ENCODE results near the gene CR1. TPM values are rescaled to one million over a fixed set of nuclear protein-coding genes. Genes with fewer than 3 reads are reported as not detected.

Gene CR1
- total and polyA plus RNA-seq, 9 of the 15 experiments (the other 6 are each of a cell fraction or from before 2014, with no cell fraction given): 0.07 to 0.47 (median 0.18) TPM

DNA sequence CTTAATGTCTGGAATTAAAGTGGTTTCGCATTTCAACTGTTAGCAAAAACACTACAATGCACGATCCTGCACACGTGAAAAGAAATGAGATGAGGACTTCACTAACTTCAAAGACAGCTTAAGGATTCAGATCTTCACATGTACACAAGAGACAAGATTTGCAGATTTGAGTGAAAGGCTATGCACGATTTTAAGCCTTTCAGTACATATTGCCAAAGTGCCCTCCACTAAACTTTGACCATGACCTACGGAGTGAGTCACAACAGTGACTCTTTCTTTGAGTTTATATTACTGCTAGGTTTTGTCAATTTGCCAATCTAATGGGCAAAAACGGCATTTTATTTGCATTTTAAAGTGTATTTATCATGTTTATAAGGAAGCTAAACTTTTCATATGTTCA is 107.8 kb downstream of the CR1 start:
- TF ChIP-seq FOSL1 (tag; conservative IDR thresholded peaks at IDR 0.05) (peak; percentile 68), JUND (IDR thresholded peaks at IDR 0.05; ENCODE audit: borderline replicate concordance, low read depth, low read length) (0 out of 2 replicates have a peak, but pooled peaks have one; percentile 10), JUND (tag; IDR thresholded peaks at IDR 0.05; ENCODE audit: borderline replicate concordance, low read depth, low read length) (no peak), ZNF41 (CRISPR knock-in tag; conservative IDR thresholded peaks at IDR 0.05) (no peak), FOXA3 (CRISPR knock-in tag; conservative IDR thresholded peaks at IDR 0.05 in 1 of 2, IDR thresholded peaks at IDR 0.05 in 1 of 2) (0 out of 4 replicates have a peak, but pooled peaks of 1 of the 2 experiments have one; percentile 19)

More for the DNA sequence above, 107.8 kb downstream of the CR1 start:
- BruUV-seq (replicated peaks): no TSS peak
- CTCF ChIA-PET (ENCODE audit: low intra/inter-chr PET ratio): no interaction called here
- FAIRE-seq (no peak), ATAC-seq (no peak), DNase-seq (ENCODE audit: extremely low read depth in 1 of 4, low spot score in 3 of 4) (peak in 1 of 4 experiments; percentile 21)
- H2AFZ ChIP-seq (ENCODE audit: low read depth, low read length): peak overlapping the region; percentile 75
- H4K20me1 ChIP-seq (replicated peaks; ENCODE audit: control insufficient read depth, insufficient read depth, low read length): no peaks in the 10 kb centered on the region
- H3K36me3 ChIP-seq (ENCODE audit: control insufficient read depth, insufficient read depth, low read length): no peaks in the 10 kb centered on the region
- H3K79me2 ChIP-seq (ENCODE audit: control insufficient read depth, insufficient read depth, low read length): no peaks in the 10 kb centered on the region
- no peak overlapping the region for H3K4me3 ChIP-seq
- H3K4me1 ChIP-seq (replicated peaks in 1 of 2; ENCODE audit: control insufficient read depth in 2 of 2, insufficient read depth in 2 of 2, low read length in 2 of 2): peaks cover 0 to 8% of the 10 kb centered on the region in 2 experiments; a peak in 2 of 5 replicates
- intact Hi-C loops (cut with micrococcal nuclease) (no loop called here), in situ Hi-C loops (cut with MboI) (no loop called here)
- H3K27me3 ChIP-seq (ENCODE audit: control insufficient read depth in 2 of 2, insufficient read depth in 2 of 2, low read length in 2 of 2): no peaks in the 10 kb centered on the region
- no peak overlapping the region for H3K27ac ChIP-seq (ENCODE audit: extremely low read depth, low read depth, low read length)
- POLR2A ChIA-PET: no interaction called here
- H3K9me1 ChIP-seq (ENCODE audit: control insufficient read depth, insufficient read depth, low read length): no peaks in the 10 kb centered on the region
- H3K9me3 ChIP-seq (replicated peaks; ENCODE audit: control insufficient read depth, insufficient read depth, low read depth, low read length): no peaks in the 10 kb centered on the region
- peak overlapping the region; percentile 11; the same call in 1 of the 2 replicates for H3K4me2 ChIP-seq (ENCODE audit: insufficient read depth, low read length)
- H3K9ac ChIP-seq (ENCODE audit: insufficient read depth in 1 of 2, low read depth in 2 of 2, low read length in 2 of 2): no peak overlapping the region
- WGBS (ENCODE audit: insufficient coverage, low coverage, missing lambda C conversion rate): 37% methylated on average over 6 of the region's 6 CpGs
